ENCODE data around the gene PAGR1.

DNA sequence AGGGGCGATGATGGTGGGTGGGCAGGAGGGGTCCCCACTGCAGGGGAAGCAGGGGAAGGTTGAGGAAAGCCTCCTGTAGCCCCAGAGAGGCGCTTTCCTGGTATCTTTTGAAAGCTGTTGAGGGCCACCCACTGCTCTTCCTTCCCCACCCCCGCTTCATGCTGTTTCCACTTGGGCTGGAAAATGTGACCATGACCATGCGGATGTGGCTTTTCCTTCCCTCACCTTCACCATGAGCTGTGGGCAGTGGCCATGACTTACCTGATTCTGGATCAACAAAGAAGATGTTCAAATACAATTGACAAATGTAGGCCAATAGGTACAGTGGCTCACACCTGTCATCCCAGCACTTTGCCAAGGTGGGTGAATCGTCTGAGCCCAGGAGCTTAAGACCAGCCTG, 18.1 kb downstream of the PAGR1 start:
- no peak for TF ChIP-seq POLR2AphosphoS5 (IDR thresholded peaks at IDR 0.05; ENCODE audit: low read depth, low read length)
- no peak for TF ChIP-seq TAF1 (IDR thresholded peaks at IDR 0.05; ENCODE audit: borderline replicate concordance, low read depth, low read length)
- no peak for TF ChIP-seq POLR2A (IDR thresholded peaks at IDR 0.05; ENCODE audit: low read depth, low read length)

All from GM12892 (cell line).